Gastrocnemius medialis (tissue), 4 donors: ENCODE measurements around the gene PPIP5K1.

Experiments
- CTCF ChIP-seq, 5 experiments: fragments of 450-650 bp in 3 of 5; fragments of 200-600 bp in 2 of 5; sonication (generic) in 2 of 5; IDR thresholded peaks in 4 of 5; conservative IDR thresholded peaks in 1 of 5; 1 replicate in 4 of 5; 2 replicates in 1 of 5; pipeline ENCODE4 v1.5.1; 2016 to 2019; ENCODE audit warnings: antibody characterized with exemption in 5 of 5, mild to moderate bottlenecking in 3 of 5, moderate library complexity in 3 of 5
- POLR2A ChIP-seq, 2 donors: fragments of 450-650 bp; IDR thresholded peaks; one replicate each; pipeline ENCODE4 v1.6.1; 2017; ENCODE audit warnings: antibody characterized with exemption in 2 of 2, mild to moderate bottlenecking in 2 of 2, moderate library complexity in 2 of 2

- TF ChIP-seq CTCF (IDR thresholded peaks at IDR 0.05 in 4 of 5, conservative IDR thresholded peaks at IDR 0.05 in 1 of 5) (no peak), POLR2A (IDR thresholded peaks at IDR 0.05) (no peak)
These were observed 101.2 kb downstream of the PPIP5K1 start for GRCh38 chr15:43488790-43489189.
